Thoracic aorta (tissue), 2 donors: Measurements from ENCODE around the gene MYH6. TPM values are rescaled to one million over a fixed set of nuclear protein-coding genes. Genes with fewer than 3 reads are reported as not detected.

ENCODE experiments used
- ATAC-seq: fragments of 150-250 bp; one replicate; pipeline ENCODE4 v1.8.0; 2017; ENCODE audit warnings: low read depth; ENCODE audit not compliant: insufficient number of reproducible peaks, low FRiP score
- DNase-seq: peaks from one replicate; pipeline ENCODE4 v3.0.0-alpha.2; 2020; ENCODE audit warnings: low spot score
- H3K27ac ChIP-seq, 2 donors: fragments of 200-600 bp; sonication (generic); 1 replicate in 1 of 2; 2 replicates in 1 of 2; pipeline ENCODE4 v1.5.1; 2016; ENCODE audit warnings: mild to moderate bottlenecking in 2 of 2, moderate library complexity in 2 of 2
- H3K27me3 ChIP-seq: fragments of 200-600 bp; sonication (generic); replicated peaks from 2 replicates; pipeline ENCODE4 v1.6.0; 2016; ENCODE audit warnings: mild to moderate bottlenecking; ENCODE audit not compliant: insufficient read depth
- H3K36me3 ChIP-seq: fragments of 200-600 bp; sonication (generic); one replicate; pipeline ENCODE4 v1.5.1; 2016
- H3K4me1 ChIP-seq, 2 donors: fragments of 200-600 bp; sonication (generic); 1 replicate in 1 of 2; 2 replicates in 1 of 2; pipeline versions ENCODE4 v1.5.1 to v1.6.0; 2016; ENCODE audit warnings: low read depth in 2 of 2, mild to moderate bottlenecking in 1 of 2; ENCODE audit not compliant: control insufficient read depth in 1 of 2
- H3K4me3 ChIP-seq: fragments of 200-600 bp; sonication (generic); 2 replicates; pipeline ENCODE4 v1.5.1; 2016; ENCODE audit warnings: mild to moderate bottlenecking
- H3K9me3 ChIP-seq: fragments of 200-600 bp; sonication (generic); 2 replicates; pipeline ENCODE4 v1.5.1; 2016
- total RNA-seq, 2 donors: library from RNA; depleted of rRNA; stranded (reverse); fragments of >200 nt; gene quantifications; one replicate each; pipeline versions ENCODE4 v1.1.0 to v1.2.3, GENCODE V29; 2016
- TF ChIP-seq, protein P1 (sequence below): fragments of 200-600 bp; sonication (generic); IDR thresholded peaks from one replicate; pipeline ENCODE4 v1.5.1; 2019; ENCODE audit warnings: antibody characterized with exemption

The MYH6 gene
- total RNA-seq, 2 donors from 2014 or later, result not detected

DNA sequence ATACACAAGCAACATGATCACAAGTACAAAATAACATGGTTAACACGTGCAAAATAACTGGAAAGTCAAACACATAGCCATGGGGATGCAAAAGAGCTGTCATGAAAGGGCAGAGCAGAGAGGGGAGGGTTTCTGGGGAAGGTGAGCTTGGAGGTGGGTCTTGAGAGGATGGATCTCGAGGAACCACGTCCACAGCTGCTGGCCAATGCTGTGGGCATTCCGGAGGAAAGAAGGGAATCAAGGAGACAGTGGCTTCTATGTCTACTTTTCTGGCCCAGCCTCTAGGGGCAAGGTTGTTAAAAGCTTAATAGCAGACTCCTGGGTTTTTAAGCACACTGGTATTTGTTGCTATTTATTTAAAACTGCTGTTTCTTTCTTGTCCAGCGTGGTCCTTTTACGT lies 35.8 kb upstream of the MYH6 start:
- Histone ChIP-seq H3K27me3 (no peaks in the 10 kb centered on the region), H3K4me3 (no peak overlapping the region), H3K9me3 (no peaks in the 10 kb centered on the region), H3K4me1 (no peaks in the 10 kb centered on the region), H3K27ac (no peak overlapping the region), H3K36me3 (no peaks in the 10 kb centered on the region)
- ATAC-seq (no peak), DNase-seq (no peak)
- TF ChIP-seq, protein P1, sequence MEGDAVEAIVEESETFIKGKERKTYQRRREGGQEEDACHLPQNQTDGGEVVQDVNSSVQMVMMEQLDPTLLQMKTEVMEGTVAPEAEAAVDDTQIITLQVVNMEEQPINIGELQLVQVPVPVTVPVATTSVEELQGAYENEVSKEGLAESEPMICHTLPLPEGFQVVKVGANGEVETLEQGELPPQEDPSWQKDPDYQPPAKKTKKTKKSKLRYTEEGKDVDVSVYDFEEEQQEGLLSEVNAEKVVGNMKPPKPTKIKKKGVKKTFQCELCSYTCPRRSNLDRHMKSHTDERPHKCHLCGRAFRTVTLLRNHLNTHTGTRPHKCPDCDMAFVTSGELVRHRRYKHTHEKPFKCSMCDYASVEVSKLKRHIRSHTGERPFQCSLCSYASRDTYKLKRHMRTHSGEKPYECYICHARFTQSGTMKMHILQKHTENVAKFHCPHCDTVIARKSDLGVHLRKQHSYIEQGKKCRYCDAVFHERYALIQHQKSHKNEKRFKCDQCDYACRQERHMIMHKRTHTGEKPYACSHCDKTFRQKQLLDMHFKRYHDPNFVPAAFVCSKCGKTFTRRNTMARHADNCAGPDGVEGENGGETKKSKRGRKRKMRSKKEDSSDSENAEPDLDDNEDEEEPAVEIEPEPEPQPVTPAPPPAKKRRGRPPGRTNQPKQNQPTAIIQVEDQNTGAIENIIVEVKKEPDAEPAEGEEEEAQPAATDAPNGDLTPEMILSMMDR, result no peak

DNA sequence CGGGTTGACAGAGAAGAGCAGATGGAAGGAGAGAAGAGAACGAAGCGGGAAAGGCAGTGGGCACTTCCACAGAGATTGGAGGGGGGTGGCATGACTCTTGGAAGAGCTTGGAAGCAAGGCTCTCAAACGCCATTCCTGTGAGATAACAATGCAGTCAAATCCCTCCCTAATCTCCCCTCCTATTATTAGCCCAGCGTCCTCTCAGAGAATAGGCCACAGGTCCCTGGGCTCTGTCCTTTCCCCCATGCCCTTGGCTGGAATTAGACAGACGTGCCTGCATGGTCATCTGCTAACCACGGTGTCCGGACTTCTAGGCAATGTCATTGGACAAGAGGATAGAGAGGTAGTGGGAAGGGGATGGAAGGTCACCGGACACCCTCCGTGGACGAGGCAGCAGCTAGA lies 35.3 kb upstream of the MYH6 start:
- Histone ChIP-seq H3K36me3 (no peaks in the 10 kb centered on the region), H3K9me3 (no peaks in the 10 kb centered on the region), H3K4me3 (no peak overlapping the region), H3K4me1 (no peaks in the 10 kb centered on the region), H3K27ac (no peak overlapping the region), H3K27me3 (no peaks in the 10 kb centered on the region)
- TF ChIP-seq, protein P1, result no peak
- DNase-seq (no peak), ATAC-seq (no peak)

DNA sequence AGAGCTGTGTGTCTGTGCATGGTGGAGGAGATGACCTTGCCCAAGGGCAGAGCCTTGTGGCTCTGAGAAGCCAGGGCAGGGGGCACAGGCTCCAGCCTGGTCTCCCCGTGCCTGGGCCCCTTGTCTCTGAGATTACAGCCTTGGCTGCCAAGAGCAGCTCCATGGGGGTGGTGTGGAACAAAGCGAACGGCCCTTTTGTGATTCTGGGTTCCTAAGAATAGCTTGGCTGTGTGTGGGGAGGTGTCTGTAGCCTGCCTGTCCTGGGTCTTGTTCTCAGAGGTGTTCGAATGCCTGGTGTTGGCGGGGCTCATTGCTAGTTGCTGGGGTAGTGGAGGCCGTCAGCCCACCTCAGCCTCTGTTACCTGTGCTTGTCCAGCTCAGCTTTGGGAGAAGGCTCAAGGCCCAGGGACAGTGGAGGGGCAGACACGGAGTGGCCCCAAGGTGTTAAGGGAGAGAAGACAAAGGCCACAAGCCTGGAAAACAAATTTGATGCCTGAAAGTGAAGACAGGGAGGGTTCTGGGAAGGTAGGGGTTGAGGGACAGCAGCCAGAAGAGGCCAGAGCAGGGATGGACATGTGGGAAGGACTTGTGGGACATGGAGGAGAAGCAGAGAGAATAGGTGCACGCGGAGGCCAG lies 34.8 kb upstream of the MYH6 start:
- H3K27ac ChIP-seq, result no peak overlapping the region
- ATAC-seq (no peak), DNase-seq (no peak)
- H3K36me3 ChIP-seq, result no peaks in the 10 kb centered on the region
- H3K9me3 ChIP-seq, result no peaks in the 10 kb centered on the region
- H3K27me3 ChIP-seq, result no peaks in the 10 kb centered on the region
- TF ChIP-seq, protein P1, result no peak
- no peak overlapping the region for H3K4me3 ChIP-seq
- H3K4me1 ChIP-seq, result no peaks in the 10 kb centered on the region

DNA sequence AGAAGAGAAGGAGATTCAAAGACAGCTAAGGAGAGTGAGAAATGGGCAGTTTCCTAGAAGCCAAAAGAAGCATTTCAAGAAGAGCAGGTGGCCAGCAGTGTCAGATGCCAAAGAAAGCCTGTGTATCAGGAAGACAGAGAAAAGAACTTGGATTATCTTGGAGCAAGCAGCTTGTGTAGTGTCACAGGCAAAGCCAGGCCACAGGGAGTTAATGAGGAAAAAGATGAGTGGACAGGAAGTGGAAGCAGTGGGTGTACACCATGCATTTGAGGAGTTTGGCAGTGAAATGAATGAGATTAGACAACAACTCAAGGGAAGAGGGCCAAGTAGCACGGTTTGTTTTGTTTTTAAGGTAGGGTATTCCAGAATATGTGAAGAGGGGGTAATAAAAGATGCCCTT lies 33.0 kb upstream of the MYH6 start:
- Histone ChIP-seq H3K4me1 (no peaks in the 10 kb centered on the region), H3K27me3 (no peaks in the 10 kb centered on the region), H3K27ac (no peak overlapping the region), H3K4me3 (no peak overlapping the region), H3K9me3 (no peaks in the 10 kb centered on the region), H3K36me3 (no peaks in the 10 kb centered on the region)
- TF ChIP-seq, protein P1, result no peak
- DNase-seq, result no peak
- no peak for ATAC-seq

DNA sequence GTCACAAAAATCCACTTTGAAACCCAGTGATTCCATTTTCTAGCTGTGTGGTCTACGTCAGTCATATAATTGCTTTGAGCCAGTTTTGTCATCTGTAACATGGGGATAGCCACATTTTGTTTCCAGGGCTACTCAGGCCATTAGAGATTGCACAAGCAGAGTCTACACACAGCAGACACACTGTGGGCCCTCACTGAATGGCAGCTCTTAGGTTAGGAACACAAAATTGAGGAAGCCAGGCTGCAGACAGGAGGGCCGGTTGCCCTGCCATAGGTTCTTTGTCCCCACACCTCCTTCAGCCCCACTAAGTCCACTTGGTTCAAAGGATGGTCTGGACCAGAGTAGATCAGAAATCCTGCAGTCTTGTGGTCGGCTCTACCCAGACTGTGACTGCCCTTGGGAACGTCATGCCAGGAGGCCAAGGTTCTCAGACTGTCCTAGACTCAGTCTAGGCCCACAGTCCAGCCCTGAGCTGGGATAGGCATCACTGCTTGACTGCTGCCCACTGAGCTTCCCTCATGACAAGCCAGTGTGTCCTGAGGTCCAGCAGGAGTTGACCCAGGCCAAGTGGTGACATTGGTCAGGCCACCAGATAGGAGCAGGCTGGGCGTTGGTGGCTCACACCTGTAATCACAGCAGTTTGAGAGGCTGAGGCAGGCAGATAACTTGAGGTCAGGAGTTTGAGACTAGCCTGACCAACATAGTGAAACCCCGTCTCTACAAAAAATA lies 31.2 kb upstream of the MYH6 start:
- Histone ChIP-seq H3K4me3 (no peak overlapping the region), H3K36me3 (no peaks in the 10 kb centered on the region), H3K9me3 (no peaks in the 10 kb centered on the region), H3K4me1 (no peaks in the 10 kb centered on the region), H3K27ac (no peak overlapping the region), H3K27me3 (no peaks in the 10 kb centered on the region)
- ATAC-seq (no peak), DNase-seq (no peak)
- TF ChIP-seq, protein P1, result no peak
